Ascending aorta (tissue), 2 donors: ENCODE results near the gene LIX1L. TPM values are rescaled to one million over a fixed set of nuclear protein-coding genes. Genes with fewer than 3 reads are reported as not detected.

Source experiments
- DNase-seq, 2 donors: peaks; one replicate each; pipeline ENCODE4 v3.0.0-alpha.2; 2019; ENCODE audit warnings: low spot score in 2 of 2
- H3K27ac ChIP-seq, 2 donors: fragments of 200-600 bp; sonication (generic); one replicate each; pipeline ENCODE4 v1.5.1; 2016 to 2017; ENCODE audit warnings: mild to moderate bottlenecking in 1 of 2
- H3K27me3 ChIP-seq: fragments of 200-600 bp; sonication (generic); one replicate; pipeline ENCODE4 v1.5.1; 2017
- H3K36me3 ChIP-seq, 2 donors: fragments of 200-600 bp; sonication (generic); one replicate each; pipeline ENCODE4 v1.5.1; 2016
- H3K4me1 ChIP-seq, 2 donors: fragments of 200-600 bp; sonication (generic); one replicate each; pipeline ENCODE4 v1.5.1; 2016 to 2017; ENCODE audit warnings: mild to moderate bottlenecking in 1 of 2
- H3K4me3 ChIP-seq, 2 donors: fragments of 200-600 bp; sonication (generic); one replicate each; pipeline ENCODE4 v1.5.1; 2016 to 2017; ENCODE audit warnings: mild to moderate bottlenecking in 1 of 2
- H3K9me3 ChIP-seq, 2 donors: fragments of 200-600 bp; sonication (generic); one replicate each; pipeline ENCODE4 v1.5.1; 2016
- CTCF ChIP-seq, 3 experiments: fragments of 200-600 bp in 2 of 3; fragments of 450-650 bp in 1 of 3; sonication (generic) in 2 of 3; IDR thresholded peaks; one replicate each; pipeline ENCODE4 v1.5.1; 2016 to 2019; ENCODE audit warnings: antibody characterized with exemption in 3 of 3, mild to moderate bottlenecking in 1 of 3, moderate library complexity in 1 of 3
- intact Hi-C: fragments of 100-400 bp; cut with DNase I; formaldehyde crosslinking; loops from one replicate; pipeline ENCODE4 v1.15.1; 2023
- total RNA-seq: library from RNA; depleted of rRNA; stranded (reverse); fragments of >200 nt; gene quantifications from one replicate; pipeline ENCODE4 v1.1.0, GENCODE V29; 2016

Gene LIX1L
- total RNA-seq, 1 donor from 2014 or later, result 44.0 TPM

- H3K27ac ChIP-seq, result peak overlapping the region; percentile 17 to 42
- peaks cover 14 to 20% of the 10 kb centered on the region in 2 donors for H3K36me3 ChIP-seq
- H3K9me3 ChIP-seq, result no peaks in the 10 kb centered on the region
- H3K4me3 ChIP-seq, result no peak overlapping the region
- intact Hi-C loops, result no loop called here
- DNase-seq, result peak in 1 of 2 donors; percentile 53
- TF ChIP-seq CTCF (IDR thresholded peaks at IDR 0.05), result no peak
- H3K4me1 ChIP-seq, result peaks cover 7 to 36% of the 10 kb centered on the region in 2 donors
- H3K27me3 ChIP-seq, result no peaks in the 10 kb centered on the region
These were observed 31.0 kb upstream of the LIX1L start for GRCh38 chr1:145988773-145989172.

DNA sequence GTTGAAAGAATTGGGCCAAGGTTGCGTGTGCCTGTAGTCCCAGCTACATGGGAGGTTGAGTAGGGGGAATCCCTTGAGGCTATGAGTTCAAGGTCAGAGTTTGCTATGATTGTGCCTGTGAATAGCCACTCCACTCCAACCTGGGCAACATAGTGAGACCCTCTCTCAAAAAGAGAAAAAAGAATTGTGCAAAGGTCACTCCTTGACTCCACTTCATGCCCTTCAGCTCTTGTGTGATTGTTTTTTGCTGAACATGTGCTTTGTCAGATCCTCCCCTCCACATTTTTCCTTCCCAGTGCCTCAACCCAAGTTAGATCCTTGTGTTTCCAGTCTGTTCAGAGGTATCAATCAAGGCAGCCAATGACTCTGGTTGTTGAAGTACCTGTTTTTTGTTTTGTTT, 30.1 kb upstream of the LIX1L start:
- Histone ChIP-seq H3K4me3 (no peak overlapping the region), H3K4me1 (peaks cover 13 to 39% of the 10 kb centered on the region in 2 donors), H3K36me3 (peaks cover 5 to 11% of the 10 kb centered on the region in 2 donors), H3K27me3 (no peaks in the 10 kb centered on the region), H3K9me3 (no peaks in the 10 kb centered on the region), H3K27ac (peak overlapping the region; percentile 17 to 38)
- intact Hi-C loops, result no loop called here
- TF ChIP-seq CTCF (IDR thresholded peaks at IDR 0.05), result no peak
- peak in 1 of 2 donors; percentile 48 for DNase-seq

GRCh38 chr1:145986551-145986950, 28.7 kb upstream of the LIX1L start:
- intact Hi-C loops, result loop anchor here (1.0 kb wide), 1 partner anchor 10 kb away; the partner anchor contains the start of gene TXNIP
- no peaks in the 10 kb centered on the region for H3K27me3 ChIP-seq
- no peak overlapping the region for H3K4me3 ChIP-seq
- TF ChIP-seq CTCF (IDR thresholded peaks at IDR 0.05), result no peak
- no peaks in the 10 kb centered on the region for H3K9me3 ChIP-seq
- H3K36me3 ChIP-seq, result no peaks in the 10 kb centered on the region
- H3K27ac ChIP-seq, result peak overlapping the region; percentile 90 to 98
- H3K4me1 ChIP-seq, result peaks cover 18 to 43% of the 10 kb centered on the region in 2 donors
- DNase-seq, result peak in 1 of 2 donors; percentile 52

DNA sequence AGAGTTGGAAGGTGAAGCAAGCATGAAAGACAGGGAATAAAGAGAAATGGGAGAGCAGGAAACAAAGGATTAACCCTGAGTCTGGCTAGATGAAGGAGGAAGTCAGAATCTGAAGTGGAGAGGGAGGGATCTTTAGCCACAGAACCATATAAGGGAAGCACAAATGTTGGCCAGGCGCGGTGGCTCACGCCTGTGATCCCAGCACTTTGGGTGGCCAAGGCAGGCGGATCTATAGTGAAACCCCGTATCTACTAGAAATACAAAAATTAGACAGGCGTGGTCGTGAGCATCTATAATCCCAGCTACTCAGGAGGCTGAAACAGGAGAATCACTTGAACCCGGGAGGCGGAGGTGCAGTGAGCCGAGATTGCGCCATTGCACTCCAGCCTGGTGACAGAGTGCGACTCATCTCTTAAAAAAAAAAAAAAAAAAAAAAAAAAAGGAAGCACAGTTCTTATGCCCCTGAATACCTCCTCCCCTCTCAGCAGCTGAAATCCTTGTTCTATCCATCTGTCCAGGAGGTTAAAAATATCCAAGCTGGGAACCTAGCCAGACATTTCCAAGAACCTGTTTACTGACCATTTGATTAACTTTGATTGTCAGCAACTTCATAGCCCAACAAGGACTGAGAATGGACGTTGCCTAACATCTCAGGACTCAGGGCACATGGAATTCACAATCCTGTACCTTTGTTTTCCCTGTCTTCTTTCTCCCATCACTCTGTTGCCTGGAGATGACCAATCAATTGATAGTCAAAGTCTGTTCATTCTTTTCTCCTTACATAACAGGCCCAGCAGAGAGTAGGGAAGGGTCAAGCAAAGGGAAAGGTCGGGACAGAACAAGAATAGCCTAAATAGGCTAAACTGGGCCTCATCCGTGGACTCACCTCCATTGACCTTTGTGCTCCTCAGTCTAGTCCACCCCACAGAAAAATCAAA, 28.0 kb upstream of the LIX1L start:
- peak in 1 of 2 donors; percentile 70 for DNase-seq
- peak overlapping the region; percentile 90 to 98 for H3K27ac ChIP-seq
- H3K27me3 ChIP-seq, result no peaks in the 10 kb centered on the region
- H3K9me3 ChIP-seq, result no peaks in the 10 kb centered on the region
- H3K4me3 ChIP-seq, result peak overlapping the region; percentile 12 to 19
- H3K4me1 ChIP-seq, result peaks cover 21 to 49% of the 10 kb centered on the region in 2 donors
- no peak for TF ChIP-seq CTCF (IDR thresholded peaks at IDR 0.05)
- H3K36me3 ChIP-seq, result no peaks in the 10 kb centered on the region
- intact Hi-C loops, result loop anchor here (1.0 kb wide), 1 partner anchor 11 kb away; the partner anchor contains the start of gene TXNIP

GRCh38 chr1:145985129-145985501, 27.3 kb upstream of the LIX1L start:
- Histone ChIP-seq H3K4me1 (peaks cover 24 to 56% of the 10 kb centered on the region in 2 donors), H3K4me3 (peak overlapping the region; percentile 12 to 19), H3K9me3 (no peaks in the 10 kb centered on the region), H3K27ac (peak overlapping the region; percentile 90 to 98), H3K27me3 (no peaks in the 10 kb centered on the region), H3K36me3 (no peaks in the 10 kb centered on the region)
- peak in 1 of 2 donors; percentile 64 for DNase-seq
- intact Hi-C loops, result no loop called here
- no peak for TF ChIP-seq CTCF (IDR thresholded peaks at IDR 0.05)
